Esophagus squamous epithelium (tissue), 4 donors: ENCODE results near the gene MAB21L4.

ENCODE experiments used
- POLR2A ChIP-seq, 4 donors: fragments of 450-650 bp; IDR thresholded peaks; one replicate each; pipeline ENCODE4 v1.6.1; 2017; ENCODE audit warnings: antibody characterized with exemption in 4 of 4, mild to moderate bottlenecking in 4 of 4, moderate library complexity in 3 of 4
- TF ChIP-seq, protein P1 (sequence below), 6 experiments: fragments of 450-650 bp in 4 of 6; fragments of 200-600 bp in 2 of 6; sonication (generic) in 2 of 6; IDR thresholded peaks; one replicate each; pipeline ENCODE4 v1.5.1; 2016 to 2019; ENCODE audit warnings: antibody characterized with exemption in 6 of 6, mild to moderate bottlenecking in 4 of 6, moderate library complexity in 4 of 6

GRCh38 chr2:240919161-240919781, 23.3 kb upstream of the MAB21L4 start:
- TF ChIP-seq, protein P1, sequence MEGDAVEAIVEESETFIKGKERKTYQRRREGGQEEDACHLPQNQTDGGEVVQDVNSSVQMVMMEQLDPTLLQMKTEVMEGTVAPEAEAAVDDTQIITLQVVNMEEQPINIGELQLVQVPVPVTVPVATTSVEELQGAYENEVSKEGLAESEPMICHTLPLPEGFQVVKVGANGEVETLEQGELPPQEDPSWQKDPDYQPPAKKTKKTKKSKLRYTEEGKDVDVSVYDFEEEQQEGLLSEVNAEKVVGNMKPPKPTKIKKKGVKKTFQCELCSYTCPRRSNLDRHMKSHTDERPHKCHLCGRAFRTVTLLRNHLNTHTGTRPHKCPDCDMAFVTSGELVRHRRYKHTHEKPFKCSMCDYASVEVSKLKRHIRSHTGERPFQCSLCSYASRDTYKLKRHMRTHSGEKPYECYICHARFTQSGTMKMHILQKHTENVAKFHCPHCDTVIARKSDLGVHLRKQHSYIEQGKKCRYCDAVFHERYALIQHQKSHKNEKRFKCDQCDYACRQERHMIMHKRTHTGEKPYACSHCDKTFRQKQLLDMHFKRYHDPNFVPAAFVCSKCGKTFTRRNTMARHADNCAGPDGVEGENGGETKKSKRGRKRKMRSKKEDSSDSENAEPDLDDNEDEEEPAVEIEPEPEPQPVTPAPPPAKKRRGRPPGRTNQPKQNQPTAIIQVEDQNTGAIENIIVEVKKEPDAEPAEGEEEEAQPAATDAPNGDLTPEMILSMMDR (IDR thresholded peaks at IDR 0.05): no peak
- TF ChIP-seq POLR2A (IDR thresholded peaks at IDR 0.05): no peak
